Stimulated activated CD4-positive, alpha-beta T cell treated with anti-CD3 and anti-CD28 coated beads, Interleukin-4, amount 100 ng/mL, for 48 hours (primary cell): ENCODE results near the gene USP5.
"Not testable (repeated sequence)": the region's sequence is repeated elsewhere in the genome, so short reads cannot be mapped to it uniquely, and the experiment has no call there.

ENCODE experiments used
- DNase-seq, 2 donors: peaks; one replicate each; pipeline ENCODE4 v3.0.0-alpha.2; 2020; ENCODE audit warnings: low read depth in 2 of 2

The USP5 gene

DNA sequence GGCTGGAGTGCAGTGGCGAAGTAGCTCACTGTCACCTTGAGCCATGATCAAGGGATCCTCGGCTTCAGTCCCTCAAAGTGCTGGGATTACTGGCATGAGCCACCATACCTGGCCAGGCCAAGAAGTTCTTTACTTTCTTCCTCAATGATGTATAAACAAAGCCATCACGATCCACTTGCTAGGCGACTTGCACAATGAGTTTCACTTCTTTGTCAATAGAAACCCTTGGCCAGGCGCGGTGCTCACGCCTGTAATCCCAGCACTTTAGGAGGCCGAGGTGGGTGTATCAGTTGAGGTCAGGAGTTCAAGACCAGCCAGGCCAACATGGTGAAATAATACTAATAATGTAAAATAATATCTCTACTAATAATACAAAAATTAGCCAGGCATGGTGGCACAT lies 35.5 kb downstream of the USP5 start:
- no peak for DNase-seq

GRCh38 chr12:6888360-6888759 lies 36.4 kb downstream of the USP5 start:
- DNase-seq, result no peak

GRCh38 chr12:6888794-6889193 lies 36.8 kb downstream of the USP5 start:
- not testable (repeated sequence) for DNase-seq

- DNase-seq, result not testable (repeated sequence)
These were observed 38.0 kb downstream of the USP5 start for GRCh38 chr12:6889775-6890573.

DNA sequence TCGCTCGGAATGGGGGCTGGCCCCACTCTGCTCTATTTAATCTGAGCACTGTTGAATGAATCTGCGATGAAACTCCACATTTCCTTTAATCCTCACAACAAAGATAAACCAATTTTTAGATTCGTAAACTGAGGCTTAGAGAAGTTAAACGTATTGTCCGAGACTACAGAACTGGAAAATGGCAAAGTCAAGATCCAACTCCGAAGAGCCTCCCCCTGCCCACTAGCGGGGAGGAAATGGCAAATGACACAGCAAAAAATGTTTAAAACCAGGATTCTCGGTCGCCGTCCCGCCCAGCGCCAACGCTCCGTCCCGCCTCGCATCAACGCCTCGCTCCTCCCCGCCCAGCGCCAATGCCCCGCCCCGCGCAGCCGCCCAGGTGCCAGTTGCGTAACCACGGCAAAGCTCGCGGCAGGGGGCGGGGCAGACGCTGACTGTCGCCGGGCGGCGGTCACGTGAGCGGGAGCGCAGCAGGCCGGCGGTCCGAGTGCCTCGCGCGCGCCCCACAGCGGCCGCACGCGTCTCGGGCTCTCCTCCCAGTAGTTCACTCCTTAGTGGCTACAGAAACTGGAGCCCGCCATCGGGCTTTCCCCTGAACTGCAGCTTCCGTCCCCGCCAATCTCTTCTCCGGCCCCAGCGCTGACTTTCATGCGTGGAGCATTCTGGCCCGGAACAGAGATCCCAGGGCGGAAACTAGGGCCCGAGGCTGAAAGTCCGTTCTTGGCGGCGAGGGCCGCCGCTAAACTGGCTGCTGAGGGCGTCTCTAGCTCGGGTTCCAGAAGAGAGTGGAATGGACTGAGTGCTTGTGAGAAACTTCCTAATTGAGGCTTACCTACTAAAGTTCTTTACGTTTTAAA lies 39.1 kb downstream of the USP5 start:
- peak; percentile 99 to 100 for DNase-seq

DNA sequence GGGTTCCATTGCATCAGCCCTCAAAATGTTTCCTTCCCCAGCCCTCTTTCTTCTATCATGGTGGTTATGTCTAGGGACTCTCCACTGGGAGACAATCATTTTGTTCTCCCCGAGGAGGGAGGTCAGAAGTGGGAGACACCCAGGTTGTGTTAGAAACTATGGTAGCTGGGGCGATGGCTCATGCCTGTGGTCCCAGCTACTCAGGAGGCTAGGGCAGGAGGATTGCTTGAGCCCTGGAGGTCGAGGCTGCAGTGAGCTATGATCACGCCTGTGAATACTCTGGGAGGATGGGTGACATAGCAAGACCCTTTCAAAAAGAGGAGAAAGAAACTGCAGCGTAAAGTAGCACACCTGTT lies 39.7 kb downstream of the USP5 start:
- no peak for DNase-seq

- DNase-seq, result not testable (repeated sequence)
These were observed 40.7 kb downstream of the USP5 start for GRCh38 chr12:6892683-6893082.

- DNase-seq, result no peak
These were observed 42.4 kb downstream of the USP5 start for GRCh38 chr12:6894321-6894720.

DNA sequence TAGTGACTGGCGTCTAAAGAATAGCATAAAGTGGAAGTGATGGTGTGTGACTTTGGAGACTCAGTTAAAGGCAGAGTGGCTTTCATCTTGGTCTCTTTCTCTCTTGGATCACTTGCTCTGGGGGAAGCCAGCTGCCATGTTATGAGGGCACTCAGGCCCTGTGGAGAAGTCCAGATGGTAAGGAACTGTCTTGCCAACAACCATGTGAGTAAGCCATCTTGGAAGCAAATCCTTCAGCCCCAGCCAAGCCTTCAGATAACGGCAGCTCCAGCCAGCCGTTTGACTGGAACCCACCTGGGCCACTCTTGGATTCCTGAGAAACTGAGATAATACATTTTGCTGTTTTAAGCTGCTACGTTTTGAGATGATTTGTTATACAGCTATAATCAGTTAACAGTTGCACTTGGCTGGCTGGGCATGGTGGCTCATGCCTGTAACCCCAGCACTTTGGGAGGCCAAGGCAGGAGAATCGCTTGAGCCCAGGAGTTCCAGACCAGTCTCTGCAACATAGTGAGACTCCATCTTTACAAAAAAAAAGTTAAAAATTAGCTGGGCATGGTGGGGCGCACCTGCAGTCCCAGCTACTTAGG lies 45.0 kb downstream of the USP5 start:
- DNase-seq, result no peak

DNA sequence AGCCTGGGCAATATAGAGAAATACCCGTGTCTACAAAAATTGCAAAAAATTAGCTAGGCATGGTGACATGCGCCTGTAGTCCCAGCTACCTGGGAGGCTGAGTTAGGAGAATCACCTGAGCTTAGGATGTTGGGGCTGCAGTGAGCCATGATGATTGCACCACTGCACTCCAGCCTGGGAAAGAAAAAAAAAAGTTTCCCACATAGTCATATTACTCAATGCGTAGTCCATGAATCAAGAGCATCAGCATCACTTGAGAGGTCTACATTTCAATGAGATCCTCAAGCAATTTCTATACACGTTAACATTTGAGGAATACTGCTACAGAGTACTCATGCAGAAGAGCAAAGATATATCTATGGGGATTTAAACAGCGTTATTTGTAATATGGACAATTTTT lies 47.5 kb downstream of the USP5 start:
- DNase-seq, result no peak

GRCh38 chr12:6899837-6900519 lies 48.0 kb downstream of the USP5 start:
- DNase-seq, result no peak

DNA sequence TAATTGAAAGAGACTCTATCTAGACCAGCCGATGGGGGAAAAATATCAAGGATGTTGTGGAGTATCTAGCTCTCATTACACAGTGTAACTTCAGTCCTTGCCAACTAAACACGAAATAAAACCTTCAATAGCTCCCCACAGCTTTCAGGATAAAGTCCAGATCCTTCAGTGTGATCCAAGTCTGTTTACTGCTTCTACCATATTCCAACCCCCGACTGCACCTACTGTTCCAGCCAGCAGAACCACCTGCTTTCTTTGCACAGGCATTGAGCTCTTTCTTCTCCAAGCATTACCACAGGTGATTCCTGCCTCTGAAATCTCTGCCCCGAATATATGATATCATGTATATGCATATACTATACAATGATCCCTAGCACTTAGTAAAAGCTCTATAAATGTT lies 50.5 kb downstream of the USP5 start:
- DNase-seq, result no peak

DNA sequence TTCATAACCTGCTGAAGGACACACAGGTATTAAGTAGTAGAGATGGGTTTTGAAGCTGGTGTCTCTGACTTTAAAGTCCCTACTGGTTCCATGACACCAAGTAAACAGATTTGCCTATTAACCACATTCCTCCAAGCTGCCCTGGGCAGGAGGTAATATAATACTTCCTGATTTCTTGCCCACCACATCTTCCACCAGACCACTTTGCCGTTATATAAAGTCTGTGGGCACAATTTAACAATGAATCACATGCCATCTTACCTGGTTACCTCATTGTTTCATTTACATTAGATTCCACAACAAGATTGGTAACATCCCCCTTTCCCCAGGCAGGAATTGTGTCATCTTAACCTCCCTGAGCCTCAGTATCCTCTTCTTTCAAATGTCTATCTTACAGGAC lies 51.8 kb downstream of the USP5 start:
- no peak for DNase-seq

DNA sequence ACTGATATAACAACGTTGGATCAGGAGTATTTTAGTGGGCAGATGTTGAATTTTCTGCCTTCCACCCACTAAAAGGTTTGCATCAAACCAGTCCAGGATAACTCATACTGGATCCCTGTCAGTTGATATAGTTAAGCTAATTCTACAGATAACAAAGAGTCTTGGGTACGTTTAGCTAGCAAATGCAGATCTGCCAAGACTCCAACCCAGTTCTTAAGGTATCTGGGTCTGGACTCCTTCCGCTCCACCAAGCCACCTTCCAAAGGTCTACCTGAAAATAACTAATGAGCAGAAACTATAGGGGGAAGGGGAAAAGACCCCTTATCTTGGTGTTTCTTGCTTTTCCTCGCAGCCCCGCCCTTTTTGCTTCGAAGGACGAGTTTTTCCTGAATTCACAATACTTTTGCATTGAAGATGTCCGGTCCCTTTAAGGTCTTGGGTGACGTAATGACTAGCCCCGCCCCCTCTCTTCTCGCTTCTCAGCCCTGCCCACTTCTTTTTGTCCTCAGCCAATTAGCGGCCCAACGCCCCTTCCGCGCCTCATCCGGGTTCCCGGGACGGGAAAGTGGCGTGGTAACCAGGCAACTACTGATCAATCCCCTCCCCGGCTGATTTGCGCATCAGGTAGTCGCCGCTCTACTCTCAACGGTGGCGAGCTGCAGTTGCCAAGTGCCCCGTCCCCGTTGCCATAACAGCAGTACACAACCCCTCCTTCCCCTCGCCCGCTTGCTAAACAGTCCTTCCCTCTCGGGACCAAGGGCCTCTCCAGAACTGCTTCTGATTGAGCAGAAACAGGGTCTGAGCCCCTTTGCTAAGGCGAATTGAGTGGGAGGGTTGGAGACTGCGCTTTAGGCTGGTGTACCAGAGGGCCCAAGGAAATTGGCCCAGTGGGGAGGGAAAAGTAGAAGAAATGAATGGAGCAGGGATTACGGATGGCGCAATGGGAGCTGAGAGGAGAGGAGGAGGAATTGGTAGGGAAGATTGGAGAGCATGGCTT lies 52.6 kb downstream of the USP5 start, which contains the start of gene LRRC23:
Gene LRRC23 (plus strand): TSS at position 543 of the 997 bp plus-strand sequence. CDS start 812 bp downstream, outside the sequence.
- DNase-seq, result peak; percentile 96 to 97

- DNase-seq, result no peak
These were observed 53.6 kb downstream of the USP5 start for GRCh38 chr12:6905414-6906040.

GRCh38 chr12:6908141-6908540 lies 56.2 kb downstream of the USP5 start:
- DNase-seq, result not testable (repeated sequence)

DNA sequence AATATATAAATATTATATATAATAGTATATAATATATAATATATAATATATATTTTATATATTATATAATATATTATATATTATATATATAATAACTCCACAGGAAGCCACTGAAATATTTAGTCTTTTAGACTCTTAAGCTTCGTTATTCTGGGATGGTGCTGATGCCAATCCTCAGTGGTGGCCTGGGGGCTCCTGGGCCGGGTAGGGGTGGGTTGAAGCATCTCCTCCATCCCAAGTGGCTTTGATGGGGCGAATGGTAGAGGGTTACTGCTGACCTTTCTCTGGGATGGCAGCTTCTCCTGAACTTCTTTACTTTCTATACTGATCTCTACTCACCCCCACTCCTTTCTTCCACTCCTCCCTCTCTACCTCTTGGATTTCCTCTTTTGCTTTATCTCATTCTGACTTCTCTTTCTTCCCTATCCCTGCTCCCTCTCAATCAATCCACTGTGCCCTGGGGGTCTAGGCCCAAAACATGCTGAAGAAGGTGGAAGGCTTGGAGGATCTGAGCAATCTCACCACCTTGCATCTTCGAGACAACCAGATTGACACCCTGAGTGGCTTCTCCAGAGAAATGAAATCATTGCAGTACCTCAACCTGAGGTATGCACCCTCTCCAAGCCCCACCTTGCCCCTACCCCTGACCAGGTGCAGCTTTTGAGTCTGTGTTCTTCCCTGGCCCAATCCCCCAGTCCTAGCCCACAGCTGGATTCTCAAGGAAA lies 57.6 kb downstream of the USP5 start:
- DNase-seq, result no peak

GRCh38 chr12:6912164-6912935 lies 60.4 kb downstream of the USP5 start:
- DNase-seq, result no peak
